GM12878 (cell line): ENCODE results near the gene BMPR1B. TPM values are rescaled to one million over a fixed set of nuclear protein-coding genes. Genes with fewer than 3 reads are reported as not detected.

ENCODE experiments used
- ATAC-seq: fragments of 200-7000 bp; cut with Tn5 transposase; 3 replicates; pipeline ENCODE4 v1.9.1; 2020; ENCODE audit warnings: mild to moderate bottlenecking, moderate library complexity
- BruUV-seq: library from RNA; stranded (reverse); fragments of 400-500 nt; replicated peaks from 2 replicates; lab custom pipeline; 2021; lab: Mats Ljungman, UMichigan
- CTCF ChIA-PET: fragments of 300-600 bp; sonication (Branson Sonifier 250); formaldehyde crosslinking; extraction: SDS; loops from one replicate; lab custom pipeline; 2021; ENCODE audit warnings: inconsistent platforms; lab: Yijun Ruan, JAX
- POLR2A ChIA-PET: fragments of 350-600 bp; formaldehyde crosslinking; extraction: SDS; loops from one replicate; lab custom pipeline; 2021; ENCODE audit warnings: inconsistent platforms; lab: Charles Lee
- RAD21 ChIA-PET: fragments of 300-600 bp; sonication (Branson Sonifier 250); formaldehyde crosslinking; loops from one replicate; lab custom pipeline; 2023; ENCODE audit warnings: antibody characterized with exemption; ENCODE audit not compliant: unreplicated experiment; lab: Charles Lee
- SMC1A ChIA-PET: fragments of 300-600 bp; sonication (Branson Sonifier 250); formaldehyde crosslinking; loops from one replicate; lab custom pipeline; 2023; ENCODE audit not compliant: unreplicated experiment, uncharacterized antibody; lab: Charles Lee
- DNase-seq: peaks from one replicate; pipeline ENCODE4 v3.0.0-alpha.2; 2011; ENCODE audit warnings: low read depth, low spot score
- FAIRE-seq: peaks from 3 replicates; lab custom pipeline; 2011; peaks lifted over from hg19 to GRCh38; lab: Jason Lieb, UNC
- H2AFZ ChIP-seq: 2 replicates; pipeline ENCODE4 v1.6.0; 2011; ENCODE audit warnings: low read depth, low read length, control low read depth; ENCODE audit not compliant: control insufficient read depth
- H3K27ac ChIP-seq: 2 replicates; pipeline ENCODE4 v1.5.1; 2011; ENCODE audit warnings: control low read depth; ENCODE audit not compliant: control insufficient read depth, insufficient read depth
- H3K27me3 ChIP-seq, 2 experiments: replicated peaks in 1 of 2; 2 replicates each; pipeline versions ENCODE4 v1.6.0 to v1.6.1; 2011; ENCODE audit warnings: low read length in 1 of 2; ENCODE audit not compliant: control insufficient read depth in 2 of 2, insufficient read depth in 2 of 2
- H3K36me3 ChIP-seq, 2 experiments: 2 replicates each; pipeline ENCODE4 v1.5.1; 2011; ENCODE audit warnings: low read length in 1 of 2; ENCODE audit not compliant: control insufficient read depth in 2 of 2, insufficient read depth in 2 of 2
- H3K4me1 ChIP-seq: 2 replicates; pipeline ENCODE4 v1.6.1; 2011; ENCODE audit warnings: mild to moderate bottlenecking, low read length, moderate library complexity, mixed read lengths; ENCODE audit not compliant: control insufficient read depth, insufficient read depth
- H3K4me2 ChIP-seq: 2 replicates; pipeline ENCODE4 v1.6.0; 2011; ENCODE audit warnings: control low read depth; ENCODE audit not compliant: control insufficient read depth, insufficient read depth
- H3K4me3 ChIP-seq: fragments of 200-600 bp; sonication (generic); 2 replicates; pipeline ENCODE4 v1.5.1; 2016
- H3K79me2 ChIP-seq: 2 replicates; pipeline ENCODE4 v1.6.0; 2011; ENCODE audit warnings: low read length; ENCODE audit not compliant: control insufficient read depth, insufficient read depth
- H3K9ac ChIP-seq: 2 replicates; pipeline ENCODE4 v1.8.0; 2011; ENCODE audit warnings: low read length, control low read depth, mixed read lengths; ENCODE audit not compliant: control insufficient read depth, insufficient read depth
- H3K9me3 ChIP-seq: replicated peaks from 3 replicates; pipeline ENCODE4 v1.5.1; 2011; ENCODE audit warnings: mild to moderate bottlenecking, low read length; ENCODE audit not compliant: control insufficient read depth, insufficient read depth
- H4K20me1 ChIP-seq: 2 replicates; pipeline ENCODE4 v1.6.0; 2011; ENCODE audit not compliant: control insufficient read depth, insufficient read depth
- BCL11A ChIP-seq: IDR thresholded peaks from 2 replicates; pipeline ENCODE4 v1.6.1; 2011; ENCODE audit warnings: low read depth, low read length
- EZH2 ChIP-seq: IDR thresholded peaks from 2 replicates; pipeline ENCODE4 v1.6.1; 2012; ENCODE audit warnings: low read depth, mild to moderate bottlenecking, control low read depth, inconsistent platforms, low read length, borderline replicate concordance; ENCODE audit not compliant: control insufficient read depth
- MTA2 ChIP-seq: fragments of 450-650 bp; IDR thresholded peaks from 2 replicates; pipeline ENCODE4 v1.6.1; 2016; ENCODE audit warnings: low read depth, mild to moderate bottlenecking, moderate library complexity
- RB1 ChIP-seq: fragments of 450-650 bp; formaldehyde crosslinking; IDR thresholded peaks from 2 replicates; pipeline ENCODE4 v1.6.1; 2017; ENCODE audit warnings: mild to moderate bottlenecking, borderline replicate concordance
- SMAD1 ChIP-seq: fragments of 450-650 bp; IDR thresholded peaks from 2 replicates; pipeline ENCODE4 v1.6.1; 2018; ENCODE audit warnings: mild to moderate bottlenecking, low read depth; ENCODE audit not compliant: partially characterized antibody
- SMC3 ChIP-seq: IDR thresholded peaks from 2 replicates; pipeline ENCODE4 v1.6.1; 2011; ENCODE audit warnings: low read length, improper control_type of control experiment, borderline replicate concordance
- ZNF274 ChIP-seq: IDR thresholded peaks from one replicate; pipeline ENCODE4 v1.8.0; 2011; ENCODE audit not compliant: insufficient read length, insufficient read depth
- WGBS: methylation state at CpG from one replicate; pipeline ENCODE4 v1.1.6; 2016; ENCODE audit warnings: low lambda C conversion rate; ENCODE audit not compliant: insufficient replicate concordance, insufficient coverage; ENCODE audit errors: missing lambda C conversion rate; 5-methylcytosine and 5-hydroxymethylcytosine counted together
- in situ Hi-C: fragments of 300-500 bp; cut with MboI; formaldehyde crosslinking; loops from 9 replicates; pipeline ENCODE4 v1.14.3; 2018; ENCODE audit warnings: mixed read lengths
- intact Hi-C: fragments of 100-400 bp; cut with micrococcal nuclease; formaldehyde crosslinking; loops from one replicate; pipeline ENCODE4 v1.14.2; 2022; ENCODE audit not compliant: unreplicated experiment
- polyA plus RNA-seq, 11 experiments: library from polyadenylated mRNA; depleted of rRNA in 4 of 11; unstranded in 6 of 11; stranded (reverse) in 5 of 11; fragments of >200 nt; fragmentation: Nextera tagmentation in 4 of 11; fragmentation: Illumina TruSeq in 1 of 11; extraction: Ambion mirVana in 4 of 11; extraction: Trizol in 1 of 11; gene quantifications; 1 replicate in 1 of 11; 2 replicates in 10 of 11; pipeline versions ENCODE4 v1.2.1 to v1.2.3, GENCODE V29; 2011 to 2016; ENCODE audit warnings: inconsistent platforms in 2 of 11, missing spikeins in 2 of 11, low read depth in 1 of 11
- total RNA-seq, 4 experiments: library from RNA; depleted of rRNA in 3 of 4; stranded (reverse); fragments of >200 nt in 3 of 4; fragmentation: Illumina TruSeq in 1 of 4; extraction: Trizol in 1 of 4; gene quantifications; 2 replicates each; pipeline versions ENCODE4 v1.2.1 to v1.2.3, GENCODE V29; 2013 to 2021
- TF ChIP-seq, protein P1 (sequence below): fragments of 150-350 bp; IDR thresholded peaks from 2 replicates; pipeline ENCODE4 v1.6.1; 2014; ENCODE audit warnings: mild to moderate bottlenecking, low read depth, low read length
- TF ChIP-seq, protein P2 (sequence below): IDR thresholded peaks from 2 replicates; pipeline ENCODE4 v1.6.1; 2012; ENCODE audit warnings: low read length, inconsistent platforms
- TF ChIP-seq, protein P3 (sequence below): IDR thresholded peaks from 2 replicates; pipeline ENCODE4 v1.6.1; 2011; ENCODE audit warnings: low read depth, mild to moderate bottlenecking, low read length, moderate library complexity, borderline replicate concordance; ENCODE audit errors: extremely low read depth

BMPR1B gene
- total and polyA plus RNA-seq, 10 of the 15 experiments (the other 5 are each of a cell fraction or from before 2014, with no cell fraction given) = not detected

DNA sequence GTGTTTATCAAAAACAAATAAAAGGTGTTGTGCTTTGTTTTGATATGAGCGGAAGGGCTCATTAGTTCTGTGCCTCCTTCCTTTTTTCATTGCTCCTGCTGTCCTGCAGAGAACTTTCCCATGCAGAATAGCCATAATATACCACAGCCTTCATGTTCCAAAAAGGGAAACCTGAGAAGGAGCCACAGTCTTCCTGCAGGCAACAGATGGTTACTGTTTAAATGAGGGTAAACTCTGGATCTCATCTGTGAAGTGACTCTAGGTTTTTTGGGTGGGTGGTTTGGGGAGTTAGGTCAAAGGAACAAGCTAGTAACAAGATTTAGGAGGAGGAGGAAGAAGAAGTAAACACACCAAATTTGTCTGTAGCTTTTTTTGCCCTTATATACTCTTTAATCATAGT lies 131.8 kb downstream of the BMPR1B start:
- CTCF ChIA-PET = no interaction called here
- POLR2A ChIA-PET = no interaction called here
- SMC1A ChIA-PET = no interaction called here
- Histone ChIP-seq H3K27ac (no peak overlapping the region), H3K9ac (no peak overlapping the region), H3K4me2 (no peak overlapping the region), H4K20me1 (no peaks in the 10 kb centered on the region), H3K27me3 (no peaks in the 10 kb centered on the region), H3K36me3 (no peaks in the 10 kb centered on the region), H3K4me3 (no peak overlapping the region), H3K4me1 (no peaks in the 10 kb centered on the region), H3K9me3 (no peaks in the 10 kb centered on the region), H3K79me2 (no peaks in the 10 kb centered on the region), H2AFZ (no peak overlapping the region)
- no peak for FAIRE-seq
- TF ChIP-seq, protein P1, sequence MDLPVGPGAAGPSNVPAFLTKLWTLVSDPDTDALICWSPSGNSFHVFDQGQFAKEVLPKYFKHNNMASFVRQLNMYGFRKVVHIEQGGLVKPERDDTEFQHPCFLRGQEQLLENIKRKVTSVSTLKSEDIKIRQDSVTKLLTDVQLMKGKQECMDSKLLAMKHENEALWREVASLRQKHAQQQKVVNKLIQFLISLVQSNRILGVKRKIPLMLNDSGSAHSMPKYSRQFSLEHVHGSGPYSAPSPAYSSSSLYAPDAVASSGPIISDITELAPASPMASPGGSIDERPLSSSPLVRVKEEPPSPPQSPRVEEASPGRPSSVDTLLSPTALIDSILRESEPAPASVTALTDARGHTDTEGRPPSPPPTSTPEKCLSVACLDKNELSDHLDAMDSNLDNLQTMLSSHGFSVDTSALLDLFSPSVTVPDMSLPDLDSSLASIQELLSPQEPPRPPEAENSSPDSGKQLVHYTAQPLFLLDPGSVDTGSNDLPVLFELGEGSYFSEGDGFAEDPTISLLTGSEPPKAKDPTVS = no peak
- TF ChIP-seq, protein P2, sequence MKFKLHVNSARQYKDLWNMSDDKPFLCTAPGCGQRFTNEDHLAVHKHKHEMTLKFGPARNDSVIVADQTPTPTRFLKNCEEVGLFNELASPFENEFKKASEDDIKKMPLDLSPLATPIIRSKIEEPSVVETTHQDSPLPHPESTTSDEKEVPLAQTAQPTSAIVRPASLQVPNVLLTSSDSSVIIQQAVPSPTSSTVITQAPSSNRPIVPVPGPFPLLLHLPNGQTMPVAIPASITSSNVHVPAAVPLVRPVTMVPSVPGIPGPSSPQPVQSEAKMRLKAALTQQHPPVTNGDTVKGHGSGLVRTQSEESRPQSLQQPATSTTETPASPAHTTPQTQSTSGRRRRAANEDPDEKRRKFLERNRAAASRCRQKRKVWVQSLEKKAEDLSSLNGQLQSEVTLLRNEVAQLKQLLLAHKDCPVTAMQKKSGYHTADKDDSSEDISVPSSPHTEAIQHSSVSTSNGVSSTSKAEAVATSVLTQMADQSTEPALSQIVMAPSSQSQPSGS = no peak
- TF ChIP-seq SMAD1 (no peak), RB1 (no peak), SMC3 (no peak), EZH2 (no peak), MTA2 (no peak), BCL11A (no peak), ZNF274 (no peak)
- TF ChIP-seq, protein P3, sequence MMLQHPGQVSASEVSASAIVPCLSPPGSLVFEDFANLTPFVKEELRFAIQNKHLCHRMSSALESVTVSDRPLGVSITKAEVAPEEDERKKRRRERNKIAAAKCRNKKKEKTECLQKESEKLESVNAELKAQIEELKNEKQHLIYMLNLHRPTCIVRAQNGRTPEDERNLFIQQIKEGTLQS = no peak
- BruUV-seq = no TSS peak
- WGBS = 95% methylated on average over 1 of the region's 1 CpG
- intact Hi-C loops (no loop called here), in situ Hi-C loops (no loop called here)
- RAD21 ChIA-PET = no interaction called here
- DNase-seq = no peak
- no peak for ATAC-seq
